Neutrophil (primary cell): Measurements from ENCODE around the gene JAM2.

ENCODE experiments used
- H3K27ac ChIP-seq: fragments of 200-600 bp; sonication (generic); 2 replicates; pipeline ENCODE4 v1.5.1; 2016; ENCODE audit warnings: mild to moderate bottlenecking, moderate library complexity
- H3K27me3 ChIP-seq: fragments of 200-600 bp; sonication (generic); 2 replicates; pipeline ENCODE4 v1.6.0; 2016; ENCODE audit warnings: mild to moderate bottlenecking
- H3K36me3 ChIP-seq: fragments of 200-600 bp; sonication (generic); 2 replicates; pipeline ENCODE4 v1.5.1; 2017
- H3K4me1 ChIP-seq, 2 experiments: fragments of 200-600 bp in 1 of 2; sonication (generic) in 1 of 2; 1 replicate in 1 of 2; 2 replicates in 1 of 2; pipeline versions ENCODE4 v1.5.1 to v1.6.1; 2013 to 2016; ENCODE audit warnings: low read depth in 1 of 2, low read length in 1 of 2, mild to moderate bottlenecking in 1 of 2, moderate library complexity in 1 of 2; ENCODE audit not compliant: control insufficient read depth in 1 of 2, insufficient read depth in 1 of 2
- H3K4me3 ChIP-seq, 2 experiments: fragments of 200-600 bp in 1 of 2; sonication (generic) in 1 of 2; 1 replicate in 1 of 2; 2 replicates in 1 of 2; pipeline ENCODE4 v1.5.1; 2013 to 2016; ENCODE audit warnings: low read depth in 1 of 2, low read length in 1 of 2, mild to moderate bottlenecking in 1 of 2, moderate library complexity in 1 of 2
- H3K9me3 ChIP-seq: fragments of 200-600 bp; sonication (generic); 2 replicates; pipeline ENCODE4 v1.5.1; 2016
- TF ChIP-seq, protein P1 (sequence below): fragments of 200-600 bp; sonication (generic); IDR thresholded peaks from 2 replicates; pipeline ENCODE4 v1.5.1; 2016; ENCODE audit warnings: antibody characterized with exemption

Gene JAM2

DNA sequence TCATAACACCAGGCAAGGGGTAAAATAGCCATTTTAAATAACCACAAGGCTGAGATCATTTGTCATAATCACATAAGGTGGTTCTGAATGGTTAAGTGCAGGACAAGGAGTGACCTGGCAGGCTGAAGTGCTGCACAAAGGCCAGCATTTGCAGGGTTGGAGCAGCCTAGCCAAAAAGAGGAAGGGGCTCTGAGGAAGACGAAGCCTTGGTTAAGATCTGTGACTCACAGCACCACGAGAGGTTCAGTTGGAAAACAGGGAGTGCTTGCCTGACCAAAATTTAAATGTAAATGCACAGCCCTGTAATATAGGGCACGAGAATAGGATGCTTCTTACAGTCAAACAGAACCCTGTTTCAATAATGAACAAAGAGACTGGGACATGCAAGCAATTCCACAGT is 83.6 kb downstream of the JAM2 start:
- no peak overlapping the region for H3K27ac ChIP-seq
- peaks cover 62% of the 10 kb centered on the region for H3K36me3 ChIP-seq
- no peaks in the 10 kb centered on the region for H3K9me3 ChIP-seq
- H3K4me1 ChIP-seq = no peaks in the 10 kb centered on the region
- no peaks in the 10 kb centered on the region for H3K27me3 ChIP-seq
- TF ChIP-seq, protein P1, sequence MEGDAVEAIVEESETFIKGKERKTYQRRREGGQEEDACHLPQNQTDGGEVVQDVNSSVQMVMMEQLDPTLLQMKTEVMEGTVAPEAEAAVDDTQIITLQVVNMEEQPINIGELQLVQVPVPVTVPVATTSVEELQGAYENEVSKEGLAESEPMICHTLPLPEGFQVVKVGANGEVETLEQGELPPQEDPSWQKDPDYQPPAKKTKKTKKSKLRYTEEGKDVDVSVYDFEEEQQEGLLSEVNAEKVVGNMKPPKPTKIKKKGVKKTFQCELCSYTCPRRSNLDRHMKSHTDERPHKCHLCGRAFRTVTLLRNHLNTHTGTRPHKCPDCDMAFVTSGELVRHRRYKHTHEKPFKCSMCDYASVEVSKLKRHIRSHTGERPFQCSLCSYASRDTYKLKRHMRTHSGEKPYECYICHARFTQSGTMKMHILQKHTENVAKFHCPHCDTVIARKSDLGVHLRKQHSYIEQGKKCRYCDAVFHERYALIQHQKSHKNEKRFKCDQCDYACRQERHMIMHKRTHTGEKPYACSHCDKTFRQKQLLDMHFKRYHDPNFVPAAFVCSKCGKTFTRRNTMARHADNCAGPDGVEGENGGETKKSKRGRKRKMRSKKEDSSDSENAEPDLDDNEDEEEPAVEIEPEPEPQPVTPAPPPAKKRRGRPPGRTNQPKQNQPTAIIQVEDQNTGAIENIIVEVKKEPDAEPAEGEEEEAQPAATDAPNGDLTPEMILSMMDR = no peak
- no peak overlapping the region for H3K4me3 ChIP-seq

DNA sequence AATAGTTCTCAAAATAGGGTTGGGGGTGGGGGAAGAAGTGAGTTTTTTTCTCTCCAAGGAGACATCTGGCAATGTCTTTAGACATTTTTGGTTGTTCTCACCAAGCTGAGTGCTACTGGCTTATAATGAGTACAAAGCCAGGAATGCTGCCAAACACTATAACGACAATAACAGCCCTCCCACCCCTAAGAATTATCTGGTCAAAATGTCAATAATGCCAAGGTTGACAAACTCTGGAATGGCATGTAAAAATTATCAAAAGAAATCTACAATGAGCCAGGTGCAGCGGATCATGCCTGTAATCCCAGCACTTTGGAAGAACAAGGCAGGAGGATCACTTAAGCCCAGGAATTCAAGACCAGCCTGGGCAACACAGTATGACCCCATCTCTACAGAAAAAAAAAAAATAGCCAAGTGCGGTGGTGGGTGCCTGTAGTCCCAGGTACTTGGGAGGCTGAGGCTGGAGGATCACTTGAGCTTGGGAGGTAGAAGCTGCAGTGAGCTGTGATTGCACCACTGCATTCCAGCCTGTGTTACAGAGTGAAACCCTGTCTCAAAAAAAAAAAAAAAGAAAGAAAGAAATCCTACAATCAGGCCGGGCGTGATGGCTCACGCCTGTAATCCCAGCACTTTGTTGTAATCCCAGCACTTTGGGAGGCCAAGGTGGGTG is 93.2 kb downstream of the JAM2 start:
- Histone ChIP-seq H3K4me3 (no peak overlapping the region), H3K36me3 (peaks cover 30% of the 10 kb centered on the region), H3K9me3 (no peaks in the 10 kb centered on the region), H3K4me1 (peaks cover 20 to 23% of the 10 kb centered on the region in 2 experiments), H3K27ac (no peak overlapping the region), H3K27me3 (no peaks in the 10 kb centered on the region)
- TF ChIP-seq, protein P1 = no peak

DNA sequence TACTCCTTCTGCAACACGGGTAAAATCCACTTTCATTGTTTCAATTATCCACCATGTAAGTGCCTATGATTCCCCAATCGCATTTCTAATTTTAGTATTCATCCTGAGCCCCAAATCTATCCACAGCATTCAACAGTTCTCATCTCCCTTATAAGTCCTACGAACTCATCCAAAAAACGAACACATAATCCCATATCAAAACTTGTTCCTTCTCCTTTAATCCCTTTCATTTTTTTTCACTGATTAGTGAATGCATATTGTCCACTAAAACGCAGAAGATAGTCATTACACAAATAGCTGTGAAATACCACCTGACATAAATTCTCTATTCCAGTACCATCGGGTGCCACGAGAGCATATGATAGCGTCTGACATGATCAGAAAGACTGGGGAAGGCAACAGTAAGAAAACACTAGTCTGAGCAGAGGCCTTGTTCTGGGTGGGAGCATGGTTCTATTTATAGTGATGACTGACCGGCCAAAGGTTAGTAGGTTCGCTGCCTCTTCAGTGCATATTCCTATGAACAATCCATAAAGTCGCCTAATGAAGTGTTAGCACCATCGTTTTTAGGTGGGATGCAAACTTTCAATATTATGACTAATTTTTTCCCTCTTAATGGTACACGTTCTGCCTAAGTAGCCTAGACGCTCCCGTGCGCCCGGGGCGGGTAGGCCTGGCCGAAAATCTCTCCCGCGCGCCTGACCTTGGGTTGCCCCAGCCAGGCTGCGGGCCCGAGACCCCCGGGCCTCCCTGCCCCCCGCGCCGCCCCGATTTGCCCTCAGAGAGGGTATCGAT is 95.0 kb downstream of the JAM2 start:
- peak overlapping the region; percentile 95 to 97 for H3K4me3 ChIP-seq

DNA sequence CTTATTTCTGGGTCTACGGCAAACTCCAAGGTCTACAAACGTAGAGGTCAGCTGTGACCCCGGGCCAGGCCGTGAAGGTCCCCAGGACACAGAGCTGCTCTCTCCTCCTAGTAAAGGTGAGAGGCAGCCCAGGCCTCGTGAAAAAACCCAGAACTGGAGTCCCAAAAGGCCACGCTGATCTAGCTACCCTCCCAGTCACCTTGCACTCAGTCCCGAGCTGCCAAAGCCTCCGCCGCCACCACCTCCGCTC is 95.5 kb downstream of the JAM2 start:
- H3K4me3 ChIP-seq = peak overlapping the region; percentile 95 to 97
- TF ChIP-seq, protein P1 = no peak
- H3K4me1 ChIP-seq = peaks cover 20 to 23% of the 10 kb centered on the region in 2 experiments
- no peaks in the 10 kb centered on the region for H3K9me3 ChIP-seq
- peaks cover 6% of the 10 kb centered on the region for H3K36me3 ChIP-seq
- no peaks in the 10 kb centered on the region for H3K27me3 ChIP-seq
- peak overlapping the region; percentile 92 for H3K27ac ChIP-seq

More for the DNA sequence above, 95.0 kb downstream of the JAM2 start:
- Histone ChIP-seq H3K27me3 (no peaks in the 10 kb centered on the region), H3K27ac (peak overlapping the region; percentile 92), H3K36me3 (peaks cover 12% of the 10 kb centered on the region), H3K9me3 (no peaks in the 10 kb centered on the region), H3K4me1 (peaks cover 20 to 23% of the 10 kb centered on the region in 2 experiments)
- TF ChIP-seq, protein P1 = no peak

DNA sequence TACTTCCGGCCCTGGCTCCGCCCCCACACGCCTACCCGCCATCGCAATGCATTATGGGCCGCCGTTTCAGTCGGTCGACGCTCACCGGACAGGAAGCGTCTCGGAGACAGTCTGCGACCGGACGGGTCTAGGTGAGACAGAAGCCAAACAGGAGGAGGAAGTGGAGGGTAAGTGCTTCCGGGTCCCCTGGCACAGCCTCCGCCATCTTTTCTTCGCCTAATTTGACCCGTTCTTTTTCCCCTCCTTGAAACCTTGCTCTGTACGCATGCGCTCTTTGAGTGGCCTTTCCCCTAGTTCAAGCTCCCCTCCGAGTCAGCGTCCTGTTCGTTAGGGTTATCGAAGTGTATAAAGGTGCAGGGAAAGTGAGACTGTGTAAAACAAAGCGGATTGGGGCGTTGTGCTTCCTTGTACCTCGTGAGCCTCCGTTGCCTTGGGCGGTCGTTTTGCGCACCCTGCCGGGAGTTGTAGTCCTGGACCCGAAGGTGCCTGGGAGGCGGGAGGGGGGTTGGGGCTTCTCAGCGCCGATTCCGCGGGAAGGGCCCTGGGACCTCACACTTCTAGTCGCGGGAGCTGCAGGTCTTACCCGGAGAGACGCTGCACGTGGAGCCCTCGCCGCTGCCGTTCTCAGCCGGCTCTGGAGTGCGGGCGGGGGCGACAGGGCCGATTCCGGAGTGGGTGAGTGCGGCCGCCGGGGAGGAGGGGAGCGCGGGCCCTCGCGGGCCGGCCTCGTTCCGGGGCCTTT is 96.0 kb downstream of the JAM2 start, which contains the start of the genes ATP5PF and GABPA:
Gene ATP5PF, minus strand, starts transcription at position 1 of the 742 bp plus-strand sequence. CDS start 5,110 bp downstream, outside the sequence.
Gene GABPA, plus strand, starts transcription at position 69 of the 742 bp plus-strand sequence. CDS start 6,627 bp downstream, outside the sequence.
- Histone ChIP-seq H3K27ac (peak within 1 kb of the TSS; percentile 92), H3K9me3 (no peaks in the 10 kb centered on the region), H3K4me3 (peak within 1 kb of the TSS; percentile 95 to 97), H3K36me3 (peaks cover 1% of the 10 kb centered on the region), H3K27me3 (no peaks in the 10 kb centered on the region), H3K4me1 (peaks cover 20 to 23% of the 10 kb centered on the region in 2 experiments)
- TF ChIP-seq, protein P1 = peak; percentile 10
